ENCODE results near the gene LARP7.
"Not testable (repeated sequence)": the region's sequence is repeated elsewhere in the genome, so short reads cannot be mapped to it uniquely, and the experiment has no call there.

Gene LARP7

DNA sequence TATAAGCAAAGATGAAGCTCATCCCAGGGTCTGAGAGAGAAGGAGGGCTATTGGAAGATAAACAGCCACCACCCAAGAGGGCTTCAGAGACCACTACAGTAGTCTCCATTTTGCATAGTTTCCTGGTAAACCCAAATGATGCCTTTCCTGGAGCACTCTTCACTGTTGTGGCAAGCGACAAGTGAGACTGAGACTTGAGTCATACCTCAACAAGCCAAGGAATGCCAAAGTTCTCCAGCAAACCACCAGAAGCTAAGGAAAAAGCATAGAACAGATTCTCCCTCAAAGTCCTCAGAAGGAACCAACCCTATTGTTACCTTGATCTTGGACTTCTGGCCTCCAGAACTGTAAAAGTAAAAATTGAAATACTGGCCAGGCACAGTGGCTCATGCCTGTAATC, 65.9 kb downstream of the LARP7 start:
- ChIA-PET POLR2A (interaction anchor here (0.9 kb wide), 1 partner anchor 21 kb away, joined by 3 read pairs; no protein-coding TSS in a partner anchor), CTCF (no interaction called here)
- no peak overlapping the region for H3K4me3 ChIP-seq (ENCODE audit: control insufficient read depth in 1 of 7, extremely low read depth in 1 of 7, insufficient read depth in 4 of 7, low read depth in 2 of 7, low read length in 6 of 7)
- DNase-seq, result no peak
- H3K9me3 ChIP-seq (ENCODE audit: control extremely low read depth in 1 of 5, control insufficient read depth in 4 of 5, insufficient read depth in 2 of 5, low read depth in 1 of 5, low read length in 4 of 5), result no peaks in the 10 kb centered on the region
- no peaks in the 10 kb centered on the region for H3K36me3 ChIP-seq (ENCODE audit: control insufficient read depth in 4 of 4, insufficient read depth in 4 of 4, low read length in 3 of 4)
- peaks cover 19 to 68% (median 32%) of the 10 kb centered on the region in 5 experiments for H3K27me3 ChIP-seq (replicated peaks in 2 of 5; ENCODE audit: control insufficient read depth in 4 of 5, insufficient read depth in 5 of 5, low read length in 4 of 5)
- H3K4me1 ChIP-seq (ENCODE audit: control extremely low read depth in 1 of 4, control insufficient read depth in 4 of 4, insufficient read depth in 4 of 4, low read length in 3 of 4), result peaks cover 0 to 13% (median 9%) of the 10 kb centered on the region in 4 experiments
- H3K27ac ChIP-seq (ENCODE audit: insufficient read depth in 1 of 2, low read depth in 1 of 2, low read length in 2 of 2, poor library complexity in 1 of 2, severe bottlenecking in 2 of 2), result no peak overlapping the region
- 100% methylated on average over 1 of the region's 1 CpG for WGBS (ENCODE audit: insufficient coverage)

DNA sequence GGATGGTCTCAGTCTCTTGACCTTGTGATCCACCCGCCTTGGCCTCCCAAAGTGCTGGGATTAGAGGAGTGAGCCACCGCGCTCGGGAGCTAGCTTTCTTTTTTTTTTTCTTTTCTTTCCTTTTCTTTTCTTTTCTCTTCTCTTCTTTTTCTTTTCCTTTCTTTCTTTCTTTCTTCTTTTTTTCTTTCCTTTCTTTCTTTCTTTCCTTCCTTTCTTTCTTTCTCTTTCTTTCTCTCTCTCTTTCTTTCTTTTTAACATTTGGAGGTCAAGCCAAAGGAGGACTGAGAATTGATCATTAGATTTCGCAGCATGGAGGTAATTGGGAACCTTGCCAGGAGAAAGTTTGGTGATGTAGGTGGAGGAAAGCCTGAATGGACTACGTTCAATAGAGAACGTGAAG, 67.4 kb downstream of the LARP7 start:
- Histone ChIP-seq H3K4me1 (ENCODE audit: control extremely low read depth in 1 of 4, control insufficient read depth in 4 of 4, insufficient read depth in 4 of 4, low read length in 3 of 4) (peaks cover 0 to 13% (median 9%) of the 10 kb centered on the region in 4 experiments), H3K27ac (ENCODE audit: insufficient read depth in 1 of 2, low read depth in 1 of 2, low read length in 2 of 2, poor library complexity in 1 of 2, severe bottlenecking in 2 of 2) (no peak overlapping the region), H3K4me3 (ENCODE audit: control insufficient read depth in 1 of 7, extremely low read depth in 1 of 7, insufficient read depth in 4 of 7, low read depth in 2 of 7, low read length in 6 of 7) (no peak overlapping the region), H3K27me3 (replicated peaks in 2 of 5; ENCODE audit: control insufficient read depth in 4 of 5, insufficient read depth in 5 of 5, low read length in 4 of 5) (peaks cover 22 to 76% (median 29%) of the 10 kb centered on the region in 5 experiments), H3K36me3 (ENCODE audit: control insufficient read depth in 4 of 4, insufficient read depth in 4 of 4, low read length in 3 of 4) (no peaks in the 10 kb centered on the region), H3K9me3 (ENCODE audit: control extremely low read depth in 1 of 5, control insufficient read depth in 4 of 5, insufficient read depth in 2 of 5, low read depth in 1 of 5, low read length in 4 of 5) (no peaks in the 10 kb centered on the region)
- POLR2A ChIA-PET, result interaction anchor here (0.6 kb wide), 1 partner anchor 289 kb away, joined by 3 read pairs; no protein-coding TSS in a partner anchor
- no peak for DNase-seq
- CTCF ChIA-PET, result no interaction called here
- WGBS (ENCODE audit: insufficient coverage), result 82% methylated on average over 7 of the region's 7 CpGs

DNA sequence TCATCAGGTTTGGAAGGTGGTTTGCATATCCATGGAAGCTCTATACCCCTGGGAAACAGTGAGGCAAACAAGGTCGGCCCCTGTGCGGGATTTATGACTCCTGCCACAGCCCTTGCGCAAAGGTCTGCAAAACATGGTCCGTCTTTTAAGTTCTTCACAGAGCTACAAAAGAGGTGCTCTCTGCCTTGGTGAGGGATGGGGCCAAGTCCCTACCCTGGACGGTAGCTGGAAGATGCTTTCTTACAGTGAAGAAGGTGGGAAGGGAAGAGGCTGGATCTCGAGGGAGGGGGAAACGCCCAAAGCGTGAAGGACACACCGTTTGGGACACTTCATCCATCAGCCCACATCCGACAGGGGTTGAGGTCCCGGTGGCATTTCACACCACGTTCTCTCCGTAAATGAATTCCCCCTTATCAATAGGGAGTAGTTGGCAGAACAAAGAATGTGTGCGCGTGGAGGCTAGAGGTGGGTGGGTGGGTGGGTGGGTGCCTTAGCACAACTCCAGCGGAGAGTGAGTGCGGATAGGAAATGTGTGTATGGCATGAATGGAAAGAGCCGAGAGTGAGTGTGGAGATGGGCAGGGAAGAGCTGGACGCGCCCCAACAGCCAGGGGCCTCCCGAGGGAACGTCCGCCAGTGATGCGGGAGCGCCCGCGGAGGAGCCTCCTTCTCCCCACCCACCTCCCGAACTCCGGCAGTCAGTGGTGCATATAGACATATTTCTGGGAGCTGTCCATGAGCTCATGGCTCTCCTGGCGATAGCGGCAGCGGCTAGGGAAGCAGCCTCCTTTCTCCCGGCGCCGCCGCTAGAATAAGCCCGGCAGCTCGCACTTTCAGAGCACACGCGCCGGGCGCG, 68.3 kb downstream of the LARP7 start:
- Histone ChIP-seq H3K9me3 (ENCODE audit: control extremely low read depth in 1 of 5, control insufficient read depth in 4 of 5, insufficient read depth in 2 of 5, low read depth in 1 of 5, low read length in 4 of 5) (no peaks in the 10 kb centered on the region), H3K36me3 (ENCODE audit: control insufficient read depth in 4 of 4, insufficient read depth in 4 of 4, low read length in 3 of 4) (no peaks in the 10 kb centered on the region), H3K4me1 (ENCODE audit: control extremely low read depth in 1 of 4, control insufficient read depth in 4 of 4, insufficient read depth in 4 of 4, low read length in 3 of 4) (peaks cover 0 to 13% (median 9%) of the 10 kb centered on the region in 4 experiments), H3K27me3 (replicated peaks in 2 of 5; ENCODE audit: control insufficient read depth in 4 of 5, insufficient read depth in 5 of 5, low read length in 4 of 5) (peaks cover 22 to 77% (median 29%) of the 10 kb centered on the region in 5 experiments), H3K27ac (ENCODE audit: insufficient read depth in 1 of 2, low read depth in 1 of 2, low read length in 2 of 2, poor library complexity in 1 of 2, severe bottlenecking in 2 of 2) (no peak overlapping the region), H3K4me3 (ENCODE audit: control insufficient read depth in 1 of 7, extremely low read depth in 1 of 7, insufficient read depth in 4 of 7, low read depth in 2 of 7, low read length in 6 of 7) (peak overlapping the region in 6 of 7 experiments; percentile 15 to 66 (median 40))
- ChIA-PET CTCF (no interaction called here), POLR2A (no interaction called here)
- DNase-seq, result peak in 2 of 3 donors; percentile 15 to 29
- WGBS (ENCODE audit: insufficient coverage), result 1% methylated on average over 15 of the region's 43 CpGs

DNA sequence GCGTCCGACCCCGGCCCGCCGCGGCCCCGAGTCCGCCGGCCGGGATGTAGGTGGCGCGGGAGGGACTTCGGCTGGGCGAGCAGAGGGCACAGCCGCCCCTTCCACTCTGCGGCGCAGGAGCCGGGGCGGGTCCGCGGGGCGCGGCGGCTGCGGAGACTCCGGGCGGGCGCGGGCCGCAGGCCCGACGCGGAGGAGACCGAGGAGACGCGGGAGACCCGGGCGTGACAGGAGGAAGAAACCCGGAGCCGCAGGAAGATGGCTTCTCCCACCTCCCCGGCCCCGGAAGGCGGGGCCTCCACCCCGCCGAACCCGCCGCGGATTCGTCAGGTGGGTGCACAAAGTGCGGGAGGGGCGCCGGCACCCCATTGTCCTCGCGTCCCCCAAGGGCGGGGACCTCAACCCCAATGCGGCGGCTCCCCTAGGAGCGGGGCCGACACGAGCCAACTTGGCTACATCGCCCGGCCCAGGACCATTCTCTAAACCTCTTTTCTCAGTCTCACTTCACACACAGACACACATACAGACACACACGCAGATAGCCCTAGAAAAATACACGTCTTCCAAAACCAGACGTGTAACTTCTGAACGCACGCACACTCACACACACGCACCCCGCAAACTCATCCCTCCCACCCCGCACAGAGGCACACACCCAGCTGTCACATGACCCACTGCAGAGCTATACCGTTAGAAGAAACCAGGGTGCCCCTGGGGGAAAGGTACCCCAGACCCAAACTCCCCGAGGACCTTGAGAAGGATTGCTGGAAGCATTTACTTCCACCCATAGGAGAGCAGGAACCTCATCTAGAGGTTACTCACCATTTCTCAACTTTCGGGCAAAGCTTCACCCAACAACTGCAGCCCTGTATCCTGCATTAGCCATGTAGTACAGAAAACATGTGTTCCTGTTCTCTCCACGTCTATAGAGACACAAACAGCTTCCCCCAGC, 69.2 kb downstream of the LARP7 start:
- peak; percentile 13 to 58 (median 41) for DNase-seq
- peaks cover 22 to 72% (median 29%) of the 10 kb centered on the region in 5 experiments for H3K27me3 ChIP-seq (replicated peaks in 2 of 5; ENCODE audit: control insufficient read depth in 4 of 5, insufficient read depth in 5 of 5, low read length in 4 of 5)
- peaks cover 0 to 13% (median 9%) of the 10 kb centered on the region in 4 experiments for H3K4me1 ChIP-seq (ENCODE audit: control extremely low read depth in 1 of 4, control insufficient read depth in 4 of 4, insufficient read depth in 4 of 4, low read length in 3 of 4)
- H3K27ac ChIP-seq (ENCODE audit: insufficient read depth in 1 of 2, low read depth in 1 of 2, low read length in 2 of 2, poor library complexity in 1 of 2, severe bottlenecking in 2 of 2); H3K36me3 ChIP-seq (ENCODE audit: control insufficient read depth in 4 of 4, insufficient read depth in 4 of 4, low read length in 3 of 4); CTCF ChIA-PET; POLR2A ChIA-PET; H3K9me3 ChIP-seq (ENCODE audit: control extremely low read depth in 1 of 5, control insufficient read depth in 4 of 5, insufficient read depth in 2 of 5, low read depth in 1 of 5, low read length in 4 of 5): not testable (repeated sequence)
- H3K4me3 ChIP-seq (ENCODE audit: control insufficient read depth in 1 of 7, extremely low read depth in 1 of 7, insufficient read depth in 4 of 7, low read depth in 2 of 7, low read length in 6 of 7), result peak overlapping the region in 6 of 7 experiments; percentile 43 to 70 (median 60)
- 0% methylated on average over 9 of the region's 74 CpGs for WGBS (ENCODE audit: insufficient coverage)

DNA sequence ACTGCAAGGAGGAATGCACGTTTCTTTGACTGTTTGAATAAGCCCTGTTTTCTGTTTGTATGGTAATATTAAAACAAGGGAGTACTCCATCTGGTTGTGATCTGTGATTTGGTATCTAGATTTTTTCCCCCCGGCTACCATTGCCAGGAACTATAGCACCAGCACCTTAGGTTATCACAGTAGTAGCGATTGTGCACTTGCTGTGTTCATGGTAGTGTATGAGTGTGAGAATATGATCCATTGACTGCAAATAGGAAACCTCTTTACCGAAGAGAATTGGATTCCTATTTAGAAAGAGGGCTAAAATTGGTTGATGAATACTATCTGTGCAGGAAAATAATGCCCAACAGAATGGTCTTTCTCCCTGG, 69.9 kb downstream of the LARP7 start:
- Histone ChIP-seq H3K27me3 (replicated peaks in 2 of 5; ENCODE audit: control insufficient read depth in 4 of 5, insufficient read depth in 5 of 5, low read length in 4 of 5) (peaks cover 22 to 68% (median 28%) of the 10 kb centered on the region in 5 experiments), H3K27ac (ENCODE audit: insufficient read depth in 1 of 2, low read depth in 1 of 2, low read length in 2 of 2, poor library complexity in 1 of 2, severe bottlenecking in 2 of 2) (no peak overlapping the region), H3K4me3 (ENCODE audit: control insufficient read depth in 1 of 7, extremely low read depth in 1 of 7, insufficient read depth in 4 of 7, low read depth in 2 of 7, low read length in 6 of 7) (peak overlapping the region in 1 of 7 experiments; percentile 59), H3K9me3 (ENCODE audit: control extremely low read depth in 1 of 5, control insufficient read depth in 4 of 5, insufficient read depth in 2 of 5, low read depth in 1 of 5, low read length in 4 of 5) (no peaks in the 10 kb centered on the region), H3K36me3 (ENCODE audit: control insufficient read depth in 4 of 4, insufficient read depth in 4 of 4, low read length in 3 of 4) (no peaks in the 10 kb centered on the region), H3K4me1 (ENCODE audit: control extremely low read depth in 1 of 4, control insufficient read depth in 4 of 4, insufficient read depth in 4 of 4, low read length in 3 of 4) (peaks cover 0 to 13% (median 9%) of the 10 kb centered on the region in 4 experiments)
- CTCF ChIA-PET, result no interaction called here
- 4% methylated on average over 3 of the region's 4 CpGs for WGBS (ENCODE audit: insufficient coverage)
- POLR2A ChIA-PET, result no interaction called here
- no peak for DNase-seq

Data from common myeloid progenitor, CD34-positive (primary cell).